HG02610 (cell line): Measurements from ENCODE around the gene ZNF525.
A peak's percentile ranks its signal among the peaks of the same experiment; 100 is the strongest.
"Not testable (repeated sequence)": the region's sequence is repeated elsewhere in the genome, so short reads cannot be mapped to it uniquely, and the experiment has no call there.

Experiments
- ATAC-seq: cut with Tn5 transposase; IDR thresholded peaks from one replicate; pipeline ENCODE4 v1.9.1; 2021; ENCODE audit warnings: mild to moderate bottlenecking, moderate library complexity; ENCODE audit not compliant: unreplicated experiment

ZNF525 gene

GRCh38 chr19:53394974-53395839 is 29.7 kb downstream of the ZNF525 start, which contains the start of gene ZNF765:
Gene ZNF765, plus strand, starts transcription at chr19:53395149. Its CDS starts 2,867 bp downstream, at chr19:53398016.
- ATAC-seq, result peak; percentile 93

DNA sequence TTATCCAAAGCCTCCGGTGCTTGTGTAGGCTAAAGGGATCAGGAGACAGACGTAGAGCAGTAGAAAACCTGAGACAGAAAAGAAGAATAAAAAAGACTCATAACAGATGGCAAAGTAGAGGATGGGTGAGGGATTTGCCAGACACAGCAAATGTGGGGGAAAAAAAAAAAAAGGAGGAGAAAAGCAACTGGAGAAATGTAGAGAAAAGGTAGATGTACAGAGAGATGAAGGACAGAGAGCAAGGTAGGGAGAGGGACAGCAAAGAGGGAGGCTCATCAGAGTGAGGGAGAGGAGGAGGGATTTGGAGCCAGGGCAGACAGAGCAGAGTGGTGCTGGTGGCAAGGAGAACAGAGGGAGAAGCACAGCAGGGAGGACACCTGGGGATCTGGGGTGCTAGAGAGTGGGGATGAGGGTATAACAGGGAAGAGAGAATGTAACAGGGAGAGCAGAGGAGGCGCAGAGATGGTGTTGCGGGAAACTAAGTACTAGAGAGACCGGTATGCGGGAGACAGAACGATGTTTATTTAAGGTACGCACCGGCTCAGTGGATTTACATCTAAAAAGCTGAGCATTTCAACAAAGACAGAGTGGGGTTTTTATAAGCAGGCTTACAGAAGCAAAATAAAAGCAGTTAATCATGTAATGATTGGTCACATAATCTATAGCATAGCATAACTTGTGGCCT is 30.5 kb downstream of the ZNF525 start:
- not testable (repeated sequence) for ATAC-seq

DNA sequence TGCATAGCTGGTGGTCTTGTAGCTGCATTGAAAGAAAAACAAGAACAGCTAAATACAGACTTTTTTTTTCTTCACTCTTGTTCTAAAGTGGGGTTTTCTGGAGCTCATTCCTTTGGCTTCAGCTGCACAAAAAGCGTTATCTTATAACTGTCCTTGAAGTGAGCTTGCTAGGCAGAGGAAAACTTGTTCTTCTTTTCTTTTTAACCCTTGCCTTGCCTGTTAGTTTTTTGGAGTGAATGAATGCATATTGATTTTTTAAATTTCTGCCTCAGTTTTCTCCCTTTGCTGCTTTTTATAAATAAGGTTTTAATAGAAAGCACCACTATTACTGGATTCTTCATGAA is 31.0 kb downstream of the ZNF525 start:
- ATAC-seq, result no peak

DNA sequence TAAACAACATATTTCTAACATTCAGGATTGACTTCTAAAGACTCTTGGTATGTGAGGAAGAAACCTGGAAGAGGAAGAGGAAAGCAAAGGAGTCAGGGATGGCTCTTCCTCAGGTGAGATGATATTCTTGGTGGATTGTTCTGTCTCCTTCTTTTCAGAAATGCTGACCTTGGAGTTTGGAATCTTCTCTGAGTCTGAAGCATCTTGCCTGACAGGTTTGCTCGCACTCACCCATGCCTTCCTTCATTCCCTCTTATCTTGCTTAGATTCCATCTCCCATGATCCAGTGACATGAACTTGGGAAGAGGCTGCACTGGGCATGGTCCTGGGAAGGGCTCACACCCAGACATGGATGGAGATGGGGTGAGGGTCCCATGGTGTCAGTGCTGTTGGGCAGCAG is 32.4 kb downstream of the ZNF525 start:
- not testable (repeated sequence) for ATAC-seq

DNA sequence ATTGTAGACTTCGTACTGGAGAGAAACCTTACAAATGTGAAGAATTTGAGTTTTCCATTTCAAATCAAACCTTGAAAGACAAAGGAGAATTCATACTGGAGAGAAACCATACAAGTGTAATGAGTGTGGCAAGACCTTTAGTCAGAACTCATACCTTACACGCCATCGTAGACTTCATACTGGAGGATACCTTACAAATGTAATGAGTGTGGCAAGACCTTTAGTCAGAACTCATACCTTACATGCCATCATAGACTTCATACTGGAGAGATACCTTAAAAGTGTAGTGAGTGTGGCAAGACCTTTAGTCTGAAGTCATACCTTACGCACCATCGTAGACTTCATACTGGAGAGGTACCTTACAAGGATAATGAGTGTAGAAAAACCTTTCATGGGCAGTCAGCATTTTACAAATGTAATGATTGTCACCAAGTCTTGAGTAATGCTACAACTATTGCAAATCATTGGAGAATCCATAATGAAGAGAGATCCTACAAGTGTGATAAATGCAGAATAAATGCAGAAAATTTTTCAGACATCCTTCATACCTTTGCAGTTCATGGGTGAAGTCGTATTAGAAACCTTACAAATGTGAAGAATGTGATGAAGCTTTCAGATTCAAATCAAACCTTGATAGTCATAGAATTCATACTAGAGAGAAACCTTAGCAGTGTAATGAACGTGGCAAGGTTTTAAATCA is 44.1 kb downstream of the ZNF525 start:
- no peak for ATAC-seq

DNA sequence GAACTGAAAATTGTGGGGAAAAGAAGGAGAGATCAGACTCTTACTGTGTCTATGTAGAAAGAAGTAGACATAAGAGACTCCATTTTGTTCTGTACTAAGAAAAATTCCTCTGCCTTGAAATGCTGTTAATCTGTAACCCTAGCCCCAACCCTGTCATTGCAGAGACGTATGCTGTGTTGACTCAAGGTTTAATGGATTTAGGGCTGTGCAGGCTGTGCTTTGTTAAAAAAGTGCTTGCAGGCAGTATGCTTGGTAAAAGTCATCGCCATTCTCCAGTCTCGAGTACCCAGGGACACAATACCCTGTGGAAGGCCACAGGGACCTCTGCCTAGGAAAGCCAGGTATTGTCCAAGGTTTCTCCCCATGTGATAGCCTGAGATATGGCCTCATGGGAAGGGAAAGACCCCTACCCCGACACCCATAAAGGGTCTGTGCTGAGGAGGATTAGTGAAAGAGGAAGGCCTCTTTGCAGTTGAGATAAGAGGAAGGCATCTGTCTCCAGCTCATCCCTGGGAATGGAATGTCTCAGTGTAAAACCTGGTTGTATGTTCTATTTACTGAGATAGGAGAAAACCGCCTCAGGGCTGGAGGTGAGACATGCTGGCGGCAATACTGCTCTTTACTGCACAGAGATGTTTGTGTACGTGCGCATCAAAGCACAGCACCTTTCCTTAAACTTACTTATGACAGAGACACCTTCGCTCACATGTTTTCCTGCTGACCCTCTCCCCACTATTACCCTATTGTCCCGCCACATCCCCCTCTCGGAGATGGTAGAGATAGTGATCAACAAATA is 55.2 kb downstream of the ZNF525 start:
- ATAC-seq, result not testable (repeated sequence)

GRCh38 chr19:53422551-53422950 is 57.0 kb downstream of the ZNF525 start:
- ATAC-seq, result no peak

- ATAC-seq, result not testable (repeated sequence)
Measured at GRCh38 chr19:53423074-53423473, 57.6 kb downstream of the ZNF525 start.

DNA sequence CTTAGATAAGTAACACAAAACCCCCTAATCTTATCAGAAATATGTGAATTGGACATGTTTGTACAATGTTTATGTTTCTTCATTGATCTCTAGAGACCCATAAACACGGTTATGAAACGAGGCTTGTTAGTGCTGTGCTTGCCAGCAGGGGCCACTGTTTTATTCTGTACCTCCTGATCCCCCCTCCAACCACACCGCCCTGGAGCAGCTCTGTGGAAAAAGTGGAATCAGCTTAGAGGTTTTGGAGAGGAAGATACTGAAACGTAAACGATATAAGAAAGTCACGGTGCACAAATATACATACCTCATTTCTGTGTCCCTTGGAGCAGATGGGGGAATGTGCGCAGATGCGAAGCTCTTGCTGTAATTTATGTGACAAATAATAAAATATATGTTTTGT is 58.2 kb downstream of the ZNF525 start:
- ATAC-seq, result not testable (repeated sequence)

DNA sequence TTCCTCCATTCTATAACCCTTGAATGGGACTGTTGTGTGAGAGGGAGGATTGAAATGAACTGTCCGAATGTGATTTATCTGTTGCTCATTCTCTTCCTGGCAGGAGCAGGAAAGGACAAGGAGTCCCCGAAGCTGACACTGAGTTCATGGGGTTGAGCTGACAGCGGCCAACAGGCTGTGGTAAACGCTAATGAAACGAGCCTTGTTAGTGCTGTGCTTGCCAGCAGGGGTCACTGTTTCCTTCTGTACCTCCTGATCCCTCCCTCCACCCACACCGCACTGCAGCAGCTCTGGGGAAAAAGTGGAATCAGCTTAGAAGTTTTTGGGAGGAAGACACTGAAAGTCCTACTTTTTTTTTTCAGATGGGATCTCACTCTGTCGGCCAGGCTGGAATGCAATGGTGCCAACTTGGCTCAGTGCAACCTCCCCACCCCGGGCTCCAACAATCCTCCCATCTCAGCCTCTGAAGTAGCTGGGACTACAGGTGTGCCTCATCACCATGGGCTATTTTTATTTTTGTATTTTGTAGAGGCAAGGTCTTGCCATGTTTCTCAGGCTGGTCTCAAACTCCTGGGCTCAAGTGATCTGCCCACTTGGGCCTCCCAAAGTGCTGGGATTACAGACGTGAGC is 59.6 kb downstream of the ZNF525 start:
- no peak for ATAC-seq

- ATAC-seq, result peak; percentile 94
Measured at GRCh38 chr19:53431399-53432087, 66.0 kb downstream of the ZNF525 start, which contains the start of gene ZNF761. Gene ZNF761, plus strand, starts transcription at chr19:53431984. Its CDS starts 15,285 bp downstream, at chr19:53447269.

DNA sequence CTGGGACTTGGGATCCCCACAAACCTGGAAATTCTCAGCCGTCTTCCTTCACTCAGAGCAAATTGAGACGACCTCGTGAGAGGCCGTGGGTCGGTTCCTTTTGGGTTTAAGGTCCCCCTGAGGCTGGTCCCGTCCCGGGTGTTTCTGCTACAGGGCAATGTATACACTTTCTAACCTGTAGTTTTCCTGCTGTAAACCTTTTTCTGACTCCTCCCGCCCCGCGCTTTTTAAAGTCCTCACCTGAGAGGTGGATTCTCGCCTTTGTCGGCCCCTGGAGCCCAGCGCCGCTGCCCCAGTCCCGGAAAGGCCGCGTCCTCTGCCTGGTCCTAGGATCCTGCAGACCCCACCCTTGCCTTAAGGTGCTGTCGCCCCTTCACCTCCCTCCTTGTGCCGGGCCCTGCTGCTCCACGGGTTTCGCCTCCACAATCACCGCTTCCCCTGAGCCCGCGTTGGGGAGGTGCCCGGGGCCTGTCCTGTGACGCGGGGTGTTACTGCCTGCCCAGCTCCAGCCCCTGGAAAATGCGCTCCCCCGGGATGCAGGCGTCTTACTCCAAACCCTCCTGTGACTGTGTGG is 66.7 kb downstream of the ZNF525 start:
- peak; percentile 9 for ATAC-seq
